Activated naive CD8-positive, alpha-beta T cell (primary cell): ENCODE data around the gene HOXD1.

ENCODE experiments used
- H3K27ac Mint-ChIP-seq: one replicate; pipeline ENCODE4 v1.8.0; 2021; ENCODE audit warnings: mixed read lengths
- H3K27me3 Mint-ChIP-seq: one replicate; pipeline ENCODE4 v1.8.0; 2021; ENCODE audit warnings: mixed read lengths
- H3K36me3 Mint-ChIP-seq: one replicate; pipeline ENCODE4 v1.8.0; 2021; ENCODE audit warnings: mixed read lengths
- H3K4me1 Mint-ChIP-seq: one replicate; pipeline ENCODE4 v1.8.0; 2021; ENCODE audit warnings: low read depth, mixed read lengths
- H3K4me3 Mint-ChIP-seq: one replicate; pipeline ENCODE4 v1.8.0; 2021; ENCODE audit warnings: mild to moderate bottlenecking, mixed read lengths
- H3K9me3 Mint-ChIP-seq: one replicate; pipeline ENCODE4 v1.8.0; 2021; ENCODE audit warnings: low read depth, mixed read lengths

HOXD1 gene

GRCh38 chr2:176182671-176183070, 5.8 kb upstream of the HOXD1 start:
- no peak overlapping the region for H3K27ac Mint-ChIP-seq
- no peaks in the 10 kb centered on the region for H3K9me3 Mint-ChIP-seq
- peaks cover 3% of the 10 kb centered on the region for H3K36me3 Mint-ChIP-seq
- peaks cover 9% of the 10 kb centered on the region for H3K4me1 Mint-ChIP-seq
- no peak overlapping the region for H3K4me3 Mint-ChIP-seq
- peaks cover 52% of the 10 kb centered on the region for H3K27me3 Mint-ChIP-seq

DNA sequence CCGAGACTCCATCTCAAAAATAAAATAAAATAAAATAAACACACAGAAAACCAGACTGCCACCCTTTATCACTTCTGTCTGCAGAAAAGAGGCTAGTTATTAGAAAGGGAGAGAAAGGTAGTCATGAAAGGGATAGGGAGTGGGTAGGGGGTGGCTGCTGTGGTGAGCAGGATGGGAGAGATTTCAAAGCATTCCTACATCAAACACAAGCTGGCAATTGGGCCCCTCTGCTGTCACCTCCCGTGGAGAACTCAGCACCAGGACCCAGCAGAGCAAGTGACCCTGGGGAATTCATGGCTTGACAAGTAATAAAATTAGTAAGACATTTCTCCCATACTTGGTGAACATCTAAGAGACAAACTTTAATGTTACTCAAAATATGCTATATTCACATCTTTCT, 3.7 kb upstream of the HOXD1 start:
- Mint-ChIP-seq H3K9me3 (no peaks in the 10 kb centered on the region), H3K4me1 (peaks cover 18% of the 10 kb centered on the region), H3K27ac (no peak overlapping the region), H3K36me3 (peaks cover 3% of the 10 kb centered on the region), H3K27me3 (peaks cover 50% of the 10 kb centered on the region), H3K4me3 (no peak overlapping the region)

GRCh38 chr2:176186024-176186423, 2.4 kb upstream of the HOXD1 start:
- Mint-ChIP-seq H3K36me3 (peaks cover 3% of the 10 kb centered on the region), H3K4me3 (no peak overlapping the region), H3K4me1 (peaks cover 23% of the 10 kb centered on the region), H3K27me3 (peaks cover 42% of the 10 kb centered on the region), H3K9me3 (no peaks in the 10 kb centered on the region), H3K27ac (no peak overlapping the region)

- peaks cover 23% of the 10 kb centered on the region for H3K4me1 Mint-ChIP-seq
- peak overlapping the region; percentile 93 for H3K4me3 Mint-ChIP-seq
- no peak overlapping the region for H3K27ac Mint-ChIP-seq
- H3K9me3 Mint-ChIP-seq, result no peaks in the 10 kb centered on the region
- peaks cover 3% of the 10 kb centered on the region for H3K36me3 Mint-ChIP-seq
- peaks cover 47% of the 10 kb centered on the region for H3K27me3 Mint-ChIP-seq
Measured at GRCh38 chr2:176187200-176187898, 1.1 kb upstream of the HOXD1 start.

GRCh38 chr2:176188774-176189680, 559 bp downstream of the HOXD1 start:
- Mint-ChIP-seq H3K9me3 (no peaks in the 10 kb centered on the region), H3K4me1 (peaks cover 23% of the 10 kb centered on the region), H3K27ac (no peak overlapping the region), H3K4me3 (peak overlapping the region; percentile 59), H3K36me3 (peaks cover 3% of the 10 kb centered on the region), H3K27me3 (peaks cover 56% of the 10 kb centered on the region)

GRCh38 chr2:176189681-176190641, 1.5 kb downstream of the HOXD1 start:
- Mint-ChIP-seq H3K9me3 (no peaks in the 10 kb centered on the region), H3K36me3 (peaks cover 3% of the 10 kb centered on the region), H3K4me1 (peaks cover 23% of the 10 kb centered on the region), H3K4me3 (peak overlapping the region; percentile 59), H3K27ac (no peak overlapping the region), H3K27me3 (peaks cover 55% of the 10 kb centered on the region)

- Mint-ChIP-seq H3K36me3 (peaks cover 2% of the 10 kb centered on the region), H3K27ac (no peak overlapping the region), H3K27me3 (peaks cover 42% of the 10 kb centered on the region), H3K4me3 (no peak overlapping the region), H3K4me1 (peaks cover 18% of the 10 kb centered on the region), H3K9me3 (no peaks in the 10 kb centered on the region)
Measured at GRCh38 chr2:176192351-176192750, 3.9 kb downstream of the HOXD1 start.

GRCh38 chr2:176193048-176193447, 4.6 kb downstream of the HOXD1 start:
- Mint-ChIP-seq H3K4me3 (no peak overlapping the region), H3K27ac (no peak overlapping the region), H3K4me1 (peaks cover 11% of the 10 kb centered on the region), H3K36me3 (no peaks in the 10 kb centered on the region), H3K27me3 (peaks cover 41% of the 10 kb centered on the region), H3K9me3 (no peaks in the 10 kb centered on the region)

DNA sequence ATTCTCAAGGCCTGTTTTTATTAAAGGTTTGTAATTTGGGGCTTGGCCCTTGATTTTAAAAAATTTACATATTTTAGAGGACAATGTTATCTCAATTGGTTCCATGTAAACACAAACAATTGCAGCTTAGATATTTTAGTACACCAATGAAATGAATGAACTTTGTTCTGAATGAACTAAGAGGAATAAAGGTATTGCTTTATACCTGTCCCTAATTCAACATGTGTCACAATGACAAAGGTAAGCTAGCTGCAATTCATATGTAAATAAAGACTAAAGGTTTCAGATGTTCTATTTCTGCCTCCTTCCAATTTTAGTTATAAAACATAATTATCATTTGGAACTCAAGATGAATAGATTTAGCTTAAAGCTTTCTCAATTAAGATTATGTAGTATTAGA, 11.4 kb downstream of the HOXD1 start:
- Mint-ChIP-seq H3K27me3 (peaks cover 20% of the 10 kb centered on the region), H3K9me3 (no peaks in the 10 kb centered on the region), H3K36me3 (no peaks in the 10 kb centered on the region), H3K4me1 (no peaks in the 10 kb centered on the region), H3K27ac (no peak overlapping the region), H3K4me3 (no peak overlapping the region)

GRCh38 chr2:176200971-176201370, 12.5 kb downstream of the HOXD1 start:
- H3K27me3 Mint-ChIP-seq, result peaks cover 18% of the 10 kb centered on the region
- no peak overlapping the region for H3K4me3 Mint-ChIP-seq
- no peaks in the 10 kb centered on the region for H3K36me3 Mint-ChIP-seq
- no peaks in the 10 kb centered on the region for H3K9me3 Mint-ChIP-seq
- no peak overlapping the region for H3K27ac Mint-ChIP-seq
- no peaks in the 10 kb centered on the region for H3K4me1 Mint-ChIP-seq

GRCh38 chr2:176202491-176202890, 14.0 kb downstream of the HOXD1 start:
- no peaks in the 10 kb centered on the region for H3K4me1 Mint-ChIP-seq
- no peak overlapping the region for H3K4me3 Mint-ChIP-seq
- no peak overlapping the region for H3K27ac Mint-ChIP-seq
- no peaks in the 10 kb centered on the region for H3K36me3 Mint-ChIP-seq
- H3K9me3 Mint-ChIP-seq, result no peaks in the 10 kb centered on the region
- peaks cover 17% of the 10 kb centered on the region for H3K27me3 Mint-ChIP-seq

DNA sequence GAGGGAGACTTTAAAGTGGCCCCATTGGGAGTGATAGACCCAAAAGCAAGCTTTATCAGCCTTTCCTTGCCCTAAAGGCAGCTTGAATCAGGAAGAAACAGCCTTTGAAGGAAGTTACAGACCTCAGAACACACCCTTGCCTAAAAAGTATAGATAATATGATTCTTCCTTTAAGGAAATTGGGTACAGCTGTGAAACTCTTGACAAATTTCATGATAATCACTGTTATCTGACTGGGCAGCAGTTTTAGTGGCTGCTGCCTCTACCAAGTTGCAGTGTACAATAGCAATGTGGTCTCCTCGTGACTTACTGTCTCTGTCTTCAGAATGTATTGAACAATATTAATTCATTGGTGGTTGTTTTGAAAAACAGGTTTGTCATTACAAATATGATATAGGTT, 16.7 kb downstream of the HOXD1 start:
- no peaks in the 10 kb centered on the region for H3K36me3 Mint-ChIP-seq
- no peak overlapping the region for H3K27ac Mint-ChIP-seq
- no peaks in the 10 kb centered on the region for H3K4me1 Mint-ChIP-seq
- peaks cover 12% of the 10 kb centered on the region for H3K27me3 Mint-ChIP-seq
- no peak overlapping the region for H3K4me3 Mint-ChIP-seq
- no peaks in the 10 kb centered on the region for H3K9me3 Mint-ChIP-seq

DNA sequence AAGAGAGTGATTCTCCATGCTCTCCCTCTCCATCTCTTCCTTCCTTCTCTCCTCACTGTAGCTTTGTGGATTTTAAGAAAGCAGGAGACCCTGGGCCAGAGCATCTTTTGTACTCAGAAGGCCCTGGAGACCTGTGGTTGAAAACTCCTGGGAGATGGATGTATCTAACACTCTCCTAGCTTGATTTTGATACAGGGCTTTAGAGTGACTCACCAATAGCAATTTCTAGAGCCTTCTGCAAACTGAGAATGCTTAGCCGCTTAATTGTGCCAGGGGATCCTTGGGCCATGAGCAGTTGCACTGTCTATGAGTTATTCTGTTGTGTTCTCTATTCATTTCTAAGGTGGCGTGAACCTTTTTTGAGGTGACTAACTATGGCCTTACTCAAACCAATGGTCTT, 17.7 kb downstream of the HOXD1 start:
- Mint-ChIP-seq H3K4me3 (no peak overlapping the region), H3K9me3 (no peaks in the 10 kb centered on the region), H3K27me3 (peaks cover 12% of the 10 kb centered on the region), H3K4me1 (no peaks in the 10 kb centered on the region), H3K27ac (no peak overlapping the region), H3K36me3 (no peaks in the 10 kb centered on the region)

DNA sequence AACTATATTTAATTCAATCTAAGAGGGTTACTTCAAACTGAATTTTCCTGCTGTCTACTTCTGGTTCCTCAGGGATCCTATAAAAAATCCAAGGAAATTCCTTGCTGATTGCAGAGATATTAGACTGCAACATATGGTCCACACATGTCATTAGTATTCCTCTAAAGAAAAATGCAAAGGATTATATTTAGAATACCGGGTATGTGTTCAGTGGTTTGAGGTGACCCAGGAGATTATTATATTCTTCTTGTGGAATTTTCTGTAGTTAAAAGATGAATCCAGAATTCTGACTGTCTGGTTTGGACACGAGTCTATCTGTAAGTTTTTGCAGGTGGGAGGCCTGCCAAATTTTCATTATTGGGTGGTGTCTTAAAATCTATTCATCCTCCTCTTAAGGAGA, 18.2 kb downstream of the HOXD1 start:
- peaks cover 13% of the 10 kb centered on the region for H3K27me3 Mint-ChIP-seq
- H3K4me1 Mint-ChIP-seq, result no peaks in the 10 kb centered on the region
- H3K9me3 Mint-ChIP-seq, result no peaks in the 10 kb centered on the region
- no peaks in the 10 kb centered on the region for H3K36me3 Mint-ChIP-seq
- H3K4me3 Mint-ChIP-seq, result no peak overlapping the region
- H3K27ac Mint-ChIP-seq, result no peak overlapping the region
